HepG2 (cell line): Measurements from ENCODE around the gene TEX19. TPM values are rescaled to one million over a fixed set of nuclear protein-coding genes. Genes with fewer than 3 reads are reported as not detected.

Source experiments
- FOXA3 ChIP-seq: IDR thresholded peaks from 2 replicates; pipeline ENCODE4 v1.6.1; 2016; ENCODE audit warnings: missing genetic modification reagents, missing compliant biosample characterization
- FOXO1 ChIP-seq: sonication (generic); formaldehyde crosslinking; IDR thresholded peaks from 2 replicates; pipeline ENCODE4 v1.4.0; 2020; ENCODE audit warnings: missing genetic modification reagents
- ISL2 ChIP-seq: sonication (generic); formaldehyde crosslinking; IDR thresholded peaks from 2 replicates; pipeline ENCODE4 v1.5.0; 2020; ENCODE audit warnings: missing genetic modification reagents
- JUND ChIP-seq: sonication (generic); formaldehyde crosslinking; IDR thresholded peaks from 2 replicates; pipeline ENCODE4 v1.8.0; 2022; ENCODE audit warnings: mild to moderate bottlenecking, missing genetic modification reagents
- KDM4B ChIP-seq: sonication (generic); formaldehyde crosslinking; IDR thresholded peaks from 2 replicates; pipeline ENCODE4 v1.4.0; 2020; ENCODE audit warnings: missing genetic modification reagents
- MED1 ChIP-seq: sonication (generic); formaldehyde crosslinking; IDR thresholded peaks from 2 replicates; pipeline ENCODE4 v1.4.0; 2020; ENCODE audit warnings: missing genetic modification reagents
- PAWR ChIP-seq: sonication (generic); formaldehyde crosslinking; IDR thresholded peaks from 2 replicates; pipeline ENCODE4 v1.4.0; 2020; ENCODE audit warnings: missing genetic modification reagents, mild to moderate bottlenecking, borderline replicate concordance
- REXO4 ChIP-seq: sonication (generic); formaldehyde crosslinking; IDR thresholded peaks from 2 replicates; pipeline ENCODE4 v1.8.0; 2022; ENCODE audit warnings: missing genetic modification reagents, mild to moderate bottlenecking, borderline replicate concordance
- THAP7 ChIP-seq: sonication (generic); formaldehyde crosslinking; IDR thresholded peaks from 2 replicates; pipeline ENCODE4 v1.8.1; 2023; ENCODE audit warnings: mild to moderate bottlenecking, missing genetic modification reagents
- ZFP36L2 ChIP-seq: sonication (generic); formaldehyde crosslinking; IDR thresholded peaks from 2 replicates; pipeline ENCODE4 v1.4.0; 2020; ENCODE audit warnings: missing genetic modification reagents
- ZMAT3 ChIP-seq: sonication (generic); formaldehyde crosslinking; conservative IDR thresholded peaks from 2 replicates; pipeline ENCODE4 v1.7.0; 2021; ENCODE audit warnings: missing genetic modification reagents
- ZNF512B ChIP-seq: sonication (generic); formaldehyde crosslinking; IDR thresholded peaks from 2 replicates; pipeline ENCODE4 v1.5.1; 2020; ENCODE audit warnings: missing genetic modification reagents, mild to moderate bottlenecking, borderline replicate concordance
- ZNF609 ChIP-seq: sonication (generic); formaldehyde crosslinking; IDR thresholded peaks from 2 replicates; pipeline ENCODE4 v1.4.0; 2020; ENCODE audit warnings: mild to moderate bottlenecking, missing genetic modification reagents, borderline replicate concordance
- ZNF770 ChIP-seq: sonication (generic); formaldehyde crosslinking; IDR thresholded peaks from 2 replicates; pipeline ENCODE4 v1.5.0; 2020; ENCODE audit warnings: mild to moderate bottlenecking, missing genetic modification reagents
- ZNF800 ChIP-seq: sonication (generic); formaldehyde crosslinking; IDR thresholded peaks from 2 replicates; pipeline ENCODE4 v1.4.0; 2020; ENCODE audit warnings: missing genetic modification reagents
- polyA plus RNA-seq, 8 experiments: library from polyadenylated mRNA; depleted of rRNA in 3 of 8; stranded (reverse) in 7 of 8; unstranded in 1 of 8; fragments of >200 nt; fragmentation: Illumina TruSeq in 4 of 8; extraction: Trizol in 4 of 8; gene quantifications; 2 replicates each; pipeline versions ENCODE4 v1.2.1 to v1.2.3, GENCODE V29; 2011 to 2016; ENCODE audit warnings: low read depth in 4 of 8, missing spikeins in 1 of 8, mixed read lengths in 1 of 8; ENCODE audit not compliant: insufficient read depth in 1 of 8
- total RNA-seq, 5 experiments: library from RNA; depleted of rRNA; stranded (reverse); fragments of >200 nt; fragmentation: Illumina TruSeq; extraction: Trizol; gene quantifications; 2 replicates each; pipeline ENCODE4 v1.2.3, GENCODE V29; 2016; ENCODE audit warnings: low read depth in 1 of 5

Gene TEX19
- total and polyA plus RNA-seq, 2 of the 13 experiments (the other 11 are each of a cell fraction or from before 2014, with no cell fraction given) = 1.3 to 6.0 TPM

- TF ChIP-seq ZNF512B = peak; percentile 63; the same call in 1 of the 2 replicates
- TF ChIP-seq ZFP36L2 (CRISPR knock-in tag) = peak; percentile 38; the same call in 1 of the 2 replicates
- TF ChIP-seq ZMAT3 (CRISPR knock-in tag) = peak; percentile 89; the same call in 1 of the 2 replicates
- TF ChIP-seq MED1 (CRISPR knock-in tag) = peak; percentile 99
- no peak for TF ChIP-seq PAWR (CRISPR knock-in tag)
- 0 out of 2 replicates have a peak, but pooled peaks have one; percentile 49 for TF ChIP-seq REXO4 (CRISPR knock-in tag)
- peak; percentile 90 for TF ChIP-seq JUND (CRISPR knock-in tag)
- TF ChIP-seq THAP7 (CRISPR knock-in tag) = peak; percentile 89; the same call in 1 of the 2 replicates
- peak; percentile 95 for TF ChIP-seq ISL2
- peak; percentile 63 for TF ChIP-seq ZNF770 (CRISPR knock-in tag)
- peak; percentile 98; the same call in 1 of the 2 replicates for TF ChIP-seq FOXO1
- TF ChIP-seq ZNF609 (CRISPR knock-in tag) = peak; percentile 97
- TF ChIP-seq FOXA3 (CRISPR knock-in tag) = peak; percentile 97
- no peak; the same call in 1 of the 2 replicates for TF ChIP-seq KDM4B (CRISPR knock-in tag)
- peak; percentile 82; the same call in 1 of the 2 replicates for TF ChIP-seq ZNF800 (CRISPR knock-in tag)
Observed at GRCh38 chr17:82346342-82347300, 12.4 kb upstream of the TEX19 start (continued).
